Neutrophil (primary cell): ENCODE data around the gene CSF1.

ENCODE experiments used
- H3K27ac ChIP-seq: fragments of 200-600 bp; sonication (generic); 2 replicates; pipeline ENCODE4 v1.5.1; 2016; ENCODE audit warnings: mild to moderate bottlenecking, moderate library complexity
- H3K27me3 ChIP-seq: fragments of 200-600 bp; sonication (generic); 2 replicates; pipeline ENCODE4 v1.6.0; 2016; ENCODE audit warnings: mild to moderate bottlenecking
- H3K36me3 ChIP-seq: fragments of 200-600 bp; sonication (generic); 2 replicates; pipeline ENCODE4 v1.5.1; 2017
- H3K4me1 ChIP-seq, 2 experiments: fragments of 200-600 bp in 1 of 2; sonication (generic) in 1 of 2; 1 replicate in 1 of 2; 2 replicates in 1 of 2; pipeline versions ENCODE4 v1.5.1 to v1.6.1; 2013 to 2016; ENCODE audit warnings: low read depth in 1 of 2, low read length in 1 of 2, mild to moderate bottlenecking in 1 of 2, moderate library complexity in 1 of 2; ENCODE audit not compliant: control insufficient read depth in 1 of 2, insufficient read depth in 1 of 2
- H3K4me3 ChIP-seq, 2 experiments: fragments of 200-600 bp in 1 of 2; sonication (generic) in 1 of 2; 1 replicate in 1 of 2; 2 replicates in 1 of 2; pipeline ENCODE4 v1.5.1; 2013 to 2016; ENCODE audit warnings: low read depth in 1 of 2, low read length in 1 of 2, mild to moderate bottlenecking in 1 of 2, moderate library complexity in 1 of 2
- H3K9me3 ChIP-seq: fragments of 200-600 bp; sonication (generic); 2 replicates; pipeline ENCODE4 v1.5.1; 2016
- TF ChIP-seq, protein P1 (sequence below): fragments of 200-600 bp; sonication (generic); IDR thresholded peaks from 2 replicates; pipeline ENCODE4 v1.5.1; 2016; ENCODE audit warnings: antibody characterized with exemption

CSF1 gene

DNA sequence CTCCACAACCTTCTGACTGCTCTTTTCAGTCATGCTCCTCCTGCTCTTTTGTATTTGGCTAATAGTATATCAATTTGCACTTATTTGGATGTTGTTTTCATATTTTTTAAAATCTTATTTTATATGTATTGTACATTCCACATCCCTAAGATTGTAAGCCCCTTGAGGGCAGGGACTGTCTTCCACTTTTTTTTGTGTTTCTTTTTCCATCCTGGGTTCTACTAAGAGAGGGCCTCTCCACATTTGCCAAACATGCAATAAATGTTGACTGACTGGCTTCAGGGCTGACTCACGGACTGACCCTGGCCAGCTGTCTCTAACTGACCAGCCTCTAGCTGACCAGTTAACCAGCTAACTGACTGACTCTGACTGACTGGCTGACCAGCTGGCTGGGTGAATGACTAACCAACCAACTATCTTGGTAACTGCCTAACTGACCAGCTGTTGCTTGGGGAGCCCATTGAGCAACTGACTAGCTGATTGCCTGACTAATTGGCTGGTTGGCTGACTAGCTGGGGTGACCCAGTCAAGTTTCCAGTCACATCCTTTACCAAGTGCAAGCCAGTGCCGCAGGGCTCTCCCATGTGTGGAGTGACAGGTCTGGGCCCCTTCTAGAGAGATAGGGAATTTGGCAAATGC is 16.1 kb downstream of the CSF1 start:
- TF ChIP-seq, protein P1, sequence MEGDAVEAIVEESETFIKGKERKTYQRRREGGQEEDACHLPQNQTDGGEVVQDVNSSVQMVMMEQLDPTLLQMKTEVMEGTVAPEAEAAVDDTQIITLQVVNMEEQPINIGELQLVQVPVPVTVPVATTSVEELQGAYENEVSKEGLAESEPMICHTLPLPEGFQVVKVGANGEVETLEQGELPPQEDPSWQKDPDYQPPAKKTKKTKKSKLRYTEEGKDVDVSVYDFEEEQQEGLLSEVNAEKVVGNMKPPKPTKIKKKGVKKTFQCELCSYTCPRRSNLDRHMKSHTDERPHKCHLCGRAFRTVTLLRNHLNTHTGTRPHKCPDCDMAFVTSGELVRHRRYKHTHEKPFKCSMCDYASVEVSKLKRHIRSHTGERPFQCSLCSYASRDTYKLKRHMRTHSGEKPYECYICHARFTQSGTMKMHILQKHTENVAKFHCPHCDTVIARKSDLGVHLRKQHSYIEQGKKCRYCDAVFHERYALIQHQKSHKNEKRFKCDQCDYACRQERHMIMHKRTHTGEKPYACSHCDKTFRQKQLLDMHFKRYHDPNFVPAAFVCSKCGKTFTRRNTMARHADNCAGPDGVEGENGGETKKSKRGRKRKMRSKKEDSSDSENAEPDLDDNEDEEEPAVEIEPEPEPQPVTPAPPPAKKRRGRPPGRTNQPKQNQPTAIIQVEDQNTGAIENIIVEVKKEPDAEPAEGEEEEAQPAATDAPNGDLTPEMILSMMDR, result no peak
- Histone ChIP-seq H3K27ac (no peak overlapping the region), H3K4me3 (no peak overlapping the region), H3K27me3 (no peaks in the 10 kb centered on the region), H3K9me3 (no peaks in the 10 kb centered on the region), H3K4me1 (no peaks in the 10 kb centered on the region), H3K36me3 (peaks cover 70% of the 10 kb centered on the region)

DNA sequence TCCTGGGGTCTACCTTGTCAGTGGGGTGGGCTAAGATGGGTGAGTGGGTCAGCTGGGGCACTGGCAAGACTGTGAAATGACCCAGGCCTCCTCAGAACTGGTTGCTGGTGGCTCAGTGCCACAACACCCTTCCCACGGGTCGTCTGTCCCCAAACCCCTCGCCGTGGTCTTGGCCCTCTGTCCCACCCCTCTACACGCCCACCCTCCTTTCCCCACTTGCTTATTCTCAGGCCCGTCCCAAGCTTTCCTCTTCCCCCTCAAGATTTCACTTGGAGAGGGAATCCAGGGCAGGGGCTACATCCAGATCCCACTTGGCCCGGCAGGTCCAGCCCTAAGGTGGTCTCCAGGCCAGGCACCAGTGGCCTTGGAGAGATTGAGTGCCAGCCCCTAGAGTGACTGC is 16.7 kb downstream of the CSF1 start:
- H3K4me3 ChIP-seq, result no peak overlapping the region
- H3K36me3 ChIP-seq, result peaks cover 65% of the 10 kb centered on the region
- TF ChIP-seq, protein P1, result no peak
- no peaks in the 10 kb centered on the region for H3K9me3 ChIP-seq
- no peaks in the 10 kb centered on the region for H3K27me3 ChIP-seq
- no peaks in the 10 kb centered on the region for H3K4me1 ChIP-seq
- no peak overlapping the region for H3K27ac ChIP-seq

DNA sequence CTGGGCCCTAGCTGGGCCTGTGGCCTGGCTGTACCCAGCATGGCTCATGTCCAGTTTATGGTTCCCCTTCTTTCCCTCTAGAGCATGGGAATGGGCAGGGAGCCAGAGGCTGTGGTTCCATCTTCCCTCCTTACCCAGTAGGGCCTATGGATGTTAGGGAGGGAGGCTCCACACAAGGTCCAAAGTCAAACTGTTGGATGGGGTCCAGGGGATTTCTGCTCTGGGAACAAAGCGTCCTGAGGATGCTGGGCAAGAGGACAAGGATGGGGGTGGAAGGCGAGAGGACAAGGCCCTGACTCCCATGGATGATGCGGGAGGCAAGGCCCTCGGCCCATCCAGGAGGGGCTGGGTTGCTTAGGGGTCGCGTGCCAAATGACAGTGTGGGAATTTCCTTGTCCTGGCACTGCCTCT is 17.3 kb downstream of the CSF1 start:
- Histone ChIP-seq H3K27ac (no peak overlapping the region), H3K4me3 (no peak overlapping the region), H3K27me3 (no peaks in the 10 kb centered on the region), H3K4me1 (no peaks in the 10 kb centered on the region), H3K36me3 (peaks cover 59% of the 10 kb centered on the region), H3K9me3 (no peaks in the 10 kb centered on the region)
- TF ChIP-seq, protein P1, result no peak

DNA sequence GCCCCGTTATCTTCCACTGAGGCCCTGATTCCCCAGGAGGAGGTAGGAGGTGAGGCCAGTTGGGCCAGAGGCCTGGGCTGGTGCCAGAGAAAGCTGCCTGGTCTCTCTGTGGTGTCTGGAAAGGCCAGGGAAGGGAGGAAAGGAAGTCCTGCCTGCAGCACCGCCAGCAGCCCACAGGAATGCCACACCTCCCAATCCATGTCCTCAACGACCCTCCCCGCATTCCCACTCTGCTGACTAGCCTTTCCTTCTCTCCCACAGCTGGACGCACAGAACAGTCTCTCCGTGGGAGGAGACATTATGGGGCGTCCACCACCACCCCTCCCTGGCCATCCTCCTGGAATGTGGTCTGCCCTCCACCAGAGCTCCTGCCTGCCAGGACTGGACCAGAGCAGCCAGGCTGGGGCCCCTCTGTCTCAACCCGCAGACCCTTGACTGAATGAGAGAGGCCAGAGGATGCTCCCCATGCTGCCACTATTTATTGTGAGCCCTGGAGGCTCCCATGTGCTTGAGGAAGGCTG is 18.0 kb downstream of the CSF1 start:
- Histone ChIP-seq H3K4me3 (no peak overlapping the region), H3K36me3 (peaks cover 52% of the 10 kb centered on the region), H3K4me1 (no peaks in the 10 kb centered on the region)

DNA sequence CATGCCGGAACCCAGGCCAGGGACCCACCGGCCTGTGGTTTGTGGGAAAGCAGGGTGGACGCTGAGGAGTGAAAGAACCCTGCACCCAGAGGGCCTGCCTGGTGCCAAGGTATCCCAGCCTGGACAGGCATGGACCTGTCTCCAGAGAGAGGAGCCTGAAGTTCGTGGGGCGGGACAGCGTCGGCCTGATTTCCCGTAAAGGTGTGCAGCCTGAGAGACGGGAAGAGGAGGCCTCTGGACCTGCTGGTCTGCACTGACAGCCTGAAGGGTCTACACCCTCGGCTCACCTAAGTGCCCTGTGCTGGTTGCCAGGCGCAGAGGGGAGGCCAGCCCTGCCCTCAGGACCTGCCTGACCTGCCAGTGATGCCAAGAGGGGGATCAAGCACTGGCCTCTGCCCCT is 18.5 kb downstream of the CSF1 start:
- no peaks in the 10 kb centered on the region for H3K27me3 ChIP-seq
- H3K27ac ChIP-seq, result no peak overlapping the region
- no peak overlapping the region for H3K4me3 ChIP-seq
- no peaks in the 10 kb centered on the region for H3K4me1 ChIP-seq
- TF ChIP-seq, protein P1, result no peak
- no peaks in the 10 kb centered on the region for H3K9me3 ChIP-seq
- H3K36me3 ChIP-seq, result peaks cover 47% of the 10 kb centered on the region

More for the DNA sequence above, 18.0 kb downstream of the CSF1 start:
- H3K27ac ChIP-seq, result no peak overlapping the region
- no peaks in the 10 kb centered on the region for H3K27me3 ChIP-seq
- TF ChIP-seq, protein P1, result no peak
- H3K9me3 ChIP-seq, result no peaks in the 10 kb centered on the region
